HCT116 (cell line): ENCODE results near the gene GPRIN1. TPM values are rescaled to one million over a fixed set of nuclear protein-coding genes. Genes with fewer than 3 reads are reported as not detected.

Experiments
- ATAC-seq: fragments of 200-7000 bp; cut with Tn5 transposase; 2 replicates; pipeline ENCODE4 v1.9.1; 2020; ENCODE audit warnings: mild to moderate bottlenecking, moderate library complexity
- BruUV-seq: library from RNA; stranded (reverse); fragments of 400-500 nt; replicated peaks from 2 replicates; lab custom pipeline; 2021; lab: Mats Ljungman, UMichigan
- CTCF ChIA-PET: fragments of 300-600 bp; sonication (Branson Sonifier 250); formaldehyde crosslinking; loops from one replicate; lab custom pipeline; 2021; ENCODE audit warnings: antibody characterized with exemption; lab: Charles Lee
- POLR2A ChIA-PET: fragments of 300-600, 350-600 bp; sonication (Branson Sonifier 250); formaldehyde crosslinking; loops from one replicate; lab custom pipeline; 2021; ENCODE audit warnings: antibody characterized with exemption; lab: Charles Lee
- RAD21 ChIA-PET, 2 experiments: fragments of 300-600 bp; sonication (Branson Sonifier 250); formaldehyde crosslinking; loops; one replicate each; lab custom pipeline; 2023; ENCODE audit warnings: low total read pairs in 2 of 2; ENCODE audit not compliant: uncharacterized antibody in 2 of 2, unreplicated experiment in 2 of 2, low non-redundant PET in 1 of 2; lab: Charles Lee
- DNase-seq: peaks from one replicate; pipeline ENCODE4 v3.0.0-alpha.2; 2010; ENCODE audit warnings: low read depth, low spot score
- H2AFZ ChIP-seq: fragments of 200-600 bp; shearing (Covaris generic), sonication (generic); 2 replicates; pipeline ENCODE4 v1.6.1; 2017; ENCODE audit warnings: low read depth, mixed run types, mixed read lengths, antibody characterized with exemption, low read length; ENCODE audit not compliant: poor library complexity, severe bottlenecking
- H3K27ac ChIP-seq: 2 replicates; pipeline ENCODE4 v1.5.1; 2012; ENCODE audit warnings: low read depth, low read length
- H3K27me3 ChIP-seq: fragments of 200-600 bp; sonication (generic); 2 replicates; pipeline ENCODE4 v1.6.1; 2016; ENCODE audit warnings: mixed run types, low read length, mixed read lengths; ENCODE audit not compliant: insufficient read depth
- H3K36me3 ChIP-seq, 2 experiments: fragments of 200-500 bp in 1 of 2; fragments of 200-600 bp in 1 of 2; sonication (Bioruptor generic) in 1 of 2; sonication (generic) in 1 of 2; 2 replicates each; pipeline versions ENCODE4 v1.5.1 to v1.6.1; 2014 to 2016; ENCODE audit warnings: low read length in 2 of 2, inconsistent platforms in 1 of 2, mixed read lengths in 1 of 2, mixed run types in 1 of 2; ENCODE audit not compliant: insufficient read depth in 2 of 2, control insufficient read depth in 1 of 2
- H3K4me1 ChIP-seq, 2 experiments: fragments of 200-600 bp in 1 of 2; sonication (generic) in 1 of 2; 2 replicates each; pipeline versions ENCODE4 v1.5.1 to v1.6.1; 2012 to 2017; ENCODE audit warnings: low read length in 2 of 2, inconsistent platforms in 1 of 2, mild to moderate bottlenecking in 1 of 2, mixed read lengths in 1 of 2, mixed run types in 1 of 2, moderate library complexity in 1 of 2; ENCODE audit not compliant: insufficient read depth in 2 of 2, control insufficient read depth in 1 of 2
- H3K4me2 ChIP-seq: fragments of 200-600 bp; sonication (generic); 2 replicates; pipeline ENCODE4 v1.6.1; 2017; ENCODE audit warnings: mixed run types, low read length, mixed read lengths
- H3K4me3 ChIP-seq, 2 experiments: fragments of 200-600 bp in 1 of 2; sonication (generic) in 1 of 2; replicated peaks in 1 of 2; 2 replicates each; pipeline ENCODE4 v1.5.1; 2011 to 2016; ENCODE audit warnings: low read length in 2 of 2, control low read depth in 1 of 2, low read depth in 1 of 2, mild to moderate bottlenecking in 1 of 2, mixed read lengths in 1 of 2, mixed run types in 1 of 2
- H3K79me2 ChIP-seq: fragments of 200-600 bp; sonication (generic); 2 replicates; pipeline ENCODE4 v1.6.1; 2017; ENCODE audit warnings: mild to moderate bottlenecking, mixed run types, low read length, moderate library complexity, mixed read lengths; ENCODE audit not compliant: insufficient read depth
- H3K9ac ChIP-seq: fragments of 200-600 bp; sonication (generic); 2 replicates; pipeline ENCODE4 v1.6.1; 2016; ENCODE audit warnings: low read length, mixed read lengths
- H3K9me2 ChIP-seq: fragments of 200-600 bp; sonication (generic), shearing (Covaris generic); 2 replicates; pipeline ENCODE4 v1.6.1; 2017; ENCODE audit warnings: mixed run types, mild to moderate bottlenecking, moderate library complexity; ENCODE audit not compliant: insufficient read depth
- H3K9me3 ChIP-seq, 2 experiments: fragments of 200-500 bp in 1 of 2; fragments of 200-600 bp in 1 of 2; sonication (Bioruptor generic) in 1 of 2; sonication (generic) in 1 of 2; 2 replicates each; pipeline ENCODE4 v1.6.1; 2014 to 2017; ENCODE audit warnings: low read length in 2 of 2, mixed read lengths in 2 of 2, inconsistent platforms in 1 of 2, low read depth in 1 of 2, mild to moderate bottlenecking in 1 of 2, mixed run types in 1 of 2, moderate library complexity in 1 of 2; ENCODE audit not compliant: control insufficient read depth in 1 of 2, insufficient read depth in 1 of 2
- H4K20me1 ChIP-seq: fragments of 200-600 bp; sonication (generic), shearing (Covaris generic); 2 replicates; pipeline ENCODE4 v1.6.1; 2017; ENCODE audit warnings: mixed run types, mild to moderate bottlenecking, moderate library complexity; ENCODE audit not compliant: insufficient read depth
- CTCF ChIP-seq, 3 experiments: fragments of 200-600 bp in 1 of 3; sonication (generic) in 1 of 3; IDR thresholded peaks in 2 of 3; conservative IDR thresholded peaks in 1 of 3; 2 replicates each; pipeline ENCODE4 v1.5.1; 2012 to 2017; ENCODE audit warnings: low read depth in 2 of 3, low read length in 2 of 3, antibody characterized with exemption in 1 of 3, borderline replicate concordance in 1 of 3, control low read depth in 1 of 3, mild to moderate bottlenecking in 1 of 3, mixed read lengths in 1 of 3, mixed run types in 1 of 3, moderate library complexity in 1 of 3; ENCODE audit not compliant: insufficient read depth in 1 of 3
- JUND ChIP-seq: IDR thresholded peaks from 2 replicates; pipeline ENCODE4 v1.6.1; 2012
- POLR2A ChIP-seq: IDR thresholded peaks from 2 replicates; pipeline ENCODE4 v1.7.0; 2011; ENCODE audit warnings: borderline replicate concordance; ENCODE audit not compliant: insufficient read depth, insufficient read length; ENCODE audit errors: extremely low read depth
- ZBTB33 ChIP-seq: IDR thresholded peaks from 2 replicates; pipeline ENCODE4 v1.6.1; 2011; ENCODE audit warnings: mild to moderate bottlenecking, low read length, moderate library complexity; ENCODE audit not compliant: insufficient replicate concordance; ENCODE audit errors: extremely low read depth
- ZFX ChIP-seq: fragments of 450-650 bp; IDR thresholded peaks from 2 replicates; pipeline ENCODE4 v1.6.1; 2017
- intact Hi-C: fragments of 100-400 bp; cut with micrococcal nuclease; formaldehyde crosslinking; loops from 2 replicates; pipeline ENCODE4 v1.10.0; 2022
- total RNA-seq: library from RNA; stranded (reverse); gene quantifications from one replicate; pipeline ENCODE4 v1.2.1, GENCODE V29; 2021; ENCODE audit not compliant: unreplicated experiment

The GPRIN1 gene
- total RNA-seq, 1 experiment from 2014 or later, result 14.2 TPM

GRCh38 chr5:176625512-176625911 lies 15.6 kb upstream of the GPRIN1 start:
- CTCF ChIA-PET, result no interaction called here
- intact Hi-C loops, result no loop called here
- Histone ChIP-seq H3K27ac (no peak overlapping the region), H2AFZ (no peak overlapping the region), H3K4me2 (no peak overlapping the region), H3K36me3 (no peaks in the 10 kb centered on the region), H3K27me3 (no peaks in the 10 kb centered on the region), H4K20me1 (no peaks in the 10 kb centered on the region), H3K9me3 (no peaks in the 10 kb centered on the region), H3K4me1 (peaks cover 0 to 18% of the 10 kb centered on the region in 2 experiments; a peak in 2 of 4 replicates), H3K79me2 (no peaks in the 10 kb centered on the region), H3K9me2 (no peaks in the 10 kb centered on the region), H3K4me3 (no peak overlapping the region), H3K9ac (no peak overlapping the region)
- TF ChIP-seq JUND (no peak), CTCF (IDR thresholded peaks at IDR 0.05 in 2 of 3, conservative IDR thresholded peaks at IDR 0.05 in 1 of 3; ENCODE audit: borderline replicate concordance in 1 of 3, insufficient read depth in 1 of 3, low read depth in 2 of 3, low read length in 2 of 3) (no peak), ZFX (no peak), ZBTB33 (no peak), POLR2A (no peak)
- RAD21 ChIA-PET, result no interaction called here
- ATAC-seq (no peak), DNase-seq (no peak)
- POLR2A ChIA-PET, result no interaction called here
- BruUV-seq, result no TSS peak

GRCh38 chr5:176624938-176625337 lies 15.0 kb upstream of the GPRIN1 start:
- no peaks in the 10 kb centered on the region for H4K20me1 ChIP-seq
- DNase-seq (no peak), ATAC-seq (no peak)
- H3K4me2 ChIP-seq, result no peak overlapping the region
- H3K9ac ChIP-seq, result no peak overlapping the region
- H3K79me2 ChIP-seq, result no peaks in the 10 kb centered on the region
- no peaks in the 10 kb centered on the region for H3K9me2 ChIP-seq
- H3K4me3 ChIP-seq, result no peak overlapping the region
- intact Hi-C loops, result no loop called here
- peaks cover 0 to 18% of the 10 kb centered on the region in 2 experiments; a peak in 2 of 4 replicates for H3K4me1 ChIP-seq
- ChIA-PET CTCF (no interaction called here), POLR2A (no interaction called here), RAD21 (no interaction called here)
- H2AFZ ChIP-seq, result no peak overlapping the region
- H3K27me3 ChIP-seq, result no peaks in the 10 kb centered on the region
- H3K27ac ChIP-seq, result no peak overlapping the region
- H3K36me3 ChIP-seq, result no peaks in the 10 kb centered on the region
- TF ChIP-seq POLR2A, result no peak
- BruUV-seq, result no TSS peak
- no peaks in the 10 kb centered on the region for H3K9me3 ChIP-seq
